Naive thymus-derived CD8-positive, alpha-beta T cell (primary cell): ENCODE measurements around the gene RAP2C. TPM values are rescaled to one million over a fixed set of nuclear protein-coding genes. Genes with fewer than 3 reads are reported as not detected.

Source experiments
- ATAC-seq, 2 donors: fragments of 150-1000 bp; cut with Tn5 transposase in 1 of 2; sonication (Bioruptor Pico), chemical (Tn5 transposase) in 1 of 2; 1 replicate in 1 of 2; 2 replicates in 1 of 2; pipeline ENCODE4 v1.10.0; 2021; ENCODE audit warnings: mild to moderate bottlenecking in 2 of 2, moderate library complexity in 2 of 2
- POLR2A ChIA-PET: fragments of 350-600 bp; sonication (Branson Sonifier 250); formaldehyde crosslinking; loops from one replicate; lab custom pipeline; 2021; ENCODE audit warnings: antibody characterized with exemption; lab: Charles Lee
- DNase-seq, 10 donors: peaks; one replicate each; pipeline versions ENCODE4 v3.0.0 to v3.0.0-alpha.2; 2020 to 2022
- H3K27ac Mint-ChIP-seq, 10 donors: one replicate each; pipeline ENCODE4 v1.8.0; 2020 to 2022; ENCODE audit warnings: mild to moderate bottlenecking in 10 of 10, mixed read lengths in 10 of 10, moderate library complexity in 4 of 10, inconsistent platforms in 1 of 10
- H3K27me3 Mint-ChIP-seq, 5 donors: one replicate each; pipeline ENCODE4 v1.8.0; 2021 to 2022; ENCODE audit warnings: mixed read lengths in 5 of 5
- H3K36me3 Mint-ChIP-seq, 3 donors: one replicate each; pipeline ENCODE4 v1.8.0; 2020 to 2022; ENCODE audit warnings: mixed read lengths in 3 of 3, mild to moderate bottlenecking in 2 of 3, inconsistent platforms in 1 of 3
- H3K4me1 Mint-ChIP-seq, 4 donors: one replicate each; pipeline ENCODE4 v1.8.0; 2021 to 2022; ENCODE audit warnings: mixed read lengths in 4 of 4
- H3K4me3 Mint-ChIP-seq, 10 donors: one replicate each; pipeline ENCODE4 v1.8.0; 2020 to 2022; ENCODE audit warnings: mild to moderate bottlenecking in 10 of 10, mixed read lengths in 10 of 10, moderate library complexity in 6 of 10, inconsistent platforms in 1 of 10
- H3K9me3 Mint-ChIP-seq, 9 donors: one replicate each; pipeline ENCODE4 v1.8.0; 2020 to 2022; ENCODE audit warnings: mixed read lengths in 9 of 9, mild to moderate bottlenecking in 3 of 9, inconsistent platforms in 1 of 9, moderate library complexity in 1 of 9
- polyA plus RNA-seq, 3 donors: library from polyadenylated mRNA; unstranded; fragments of 300-500 nt; fragmentation: Illumina TruSeq; gene quantifications; one replicate each; pipeline ENCODE4 v1.2.3, GENCODE V29; 2021
- total RNA-seq, 8 experiments: library from RNA in 2 of 8; stranded (reverse) in 2 of 8; gene quantifications; one replicate each; pipeline ENCODE4 v1.2.3 and lab custom pipeline; 2021 to 2026

Gene RAP2C
- 10 to 100 TPM; 29.0 to 29.5 TPM for total RNA-seq
- 10 to 100 TPM; 12.3 to 23.9 (median 15.1) TPM for polyA plus RNA-seq
- total RNA-seq (lab: John Stamatoyannopoulos, UW): 49.7 to 75.3 (median 62.5) reads per million in 6 experiments

- H3K4me1 Mint-ChIP-seq: peaks cover 9 to 30% (median 21%) of the 10 kb centered on the region in 4 donors
- H3K27ac Mint-ChIP-seq: peak within 1 kb of the TSS; percentile 81 to 99 (median 94)
- DNase-seq (peak in 9 of 10 donors; percentile 20 to 78 (median 40)), ATAC-seq (peak in 1 of 2 donors; percentile 26)
- H3K4me3 Mint-ChIP-seq: peak within 1 kb of the TSS; percentile 84 to 96 (median 92)
- peaks cover 0 to 2% (median 0%) of the 10 kb centered on the region in 9 donors for H3K9me3 Mint-ChIP-seq
- POLR2A ChIA-PET: interaction anchor here (1.3 kb wide), 1 partner anchor 127 kb away, joined by 5 read pairs; no protein-coding TSS in a partner anchor
- no peaks in the 10 kb centered on the region for H3K27me3 Mint-ChIP-seq
- peaks cover 0 to 5% (median 0%) of the 10 kb centered on the region in 3 donors for H3K36me3 Mint-ChIP-seq
These were observed at the start of gene RAP2C for GRCh38 chrX:132219343-132219768. Gene RAP2C (minus strand): TSS chrX:132219447. CDS start chrX:132217268, 2,179 bp downstream.

- peaks cover 0 to 4% (median 2%) of the 10 kb centered on the region in 3 donors for H3K36me3 Mint-ChIP-seq
- H3K4me1 Mint-ChIP-seq: no peaks in the 10 kb centered on the region
- H3K4me3 Mint-ChIP-seq: no peak overlapping the region
- H3K9me3 Mint-ChIP-seq: no peaks in the 10 kb centered on the region
- no peak for DNase-seq
- no peaks in the 10 kb centered on the region for H3K27me3 Mint-ChIP-seq
- ATAC-seq: no peak
- no peak overlapping the region for H3K27ac Mint-ChIP-seq
- POLR2A ChIA-PET: no interaction called here
These were observed 48.1 kb upstream of the RAP2C start for GRCh38 chrX:132267392-132267791.

- POLR2A ChIA-PET: no interaction called here
- H3K27ac Mint-ChIP-seq: no peak overlapping the region
- no peaks in the 10 kb centered on the region for H3K4me1 Mint-ChIP-seq
- no peaks in the 10 kb centered on the region for H3K27me3 Mint-ChIP-seq
- DNase-seq (no peak), ATAC-seq (no peak)
- no peaks in the 10 kb centered on the region for H3K9me3 Mint-ChIP-seq
- peaks cover 0 to 4% (median 2%) of the 10 kb centered on the region in 3 donors for H3K36me3 Mint-ChIP-seq
- H3K4me3 Mint-ChIP-seq: no peak overlapping the region
These were observed 47.5 kb upstream of the RAP2C start for GRCh38 chrX:132266583-132267355.

- Mint-ChIP-seq H3K4me1 (no peaks in the 10 kb centered on the region), H3K4me3 (no peak overlapping the region), H3K27ac (no peak overlapping the region), H3K36me3 (peaks cover 0 to 11% (median 0%) of the 10 kb centered on the region in 3 donors), H3K27me3 (no peaks in the 10 kb centered on the region), H3K9me3 (peaks cover 0 to 2% (median 0%) of the 10 kb centered on the region in 9 donors)
- no peak for ATAC-seq
- no peak for DNase-seq
- POLR2A ChIA-PET: no interaction called here
These were observed 43.9 kb upstream of the RAP2C start for GRCh38 chrX:132263127-132263526.

GRCh38 chrX:132258509-132258908 lies 39.3 kb upstream of the RAP2C start:
- no peak overlapping the region for H3K4me3 Mint-ChIP-seq
- POLR2A ChIA-PET: no interaction called here
- ATAC-seq (no peak), DNase-seq (no peak)
- no peak overlapping the region for H3K27ac Mint-ChIP-seq
- H3K4me1 Mint-ChIP-seq: no peaks in the 10 kb centered on the region
- peaks cover 0 to 2% (median 0%) of the 10 kb centered on the region in 9 donors for H3K9me3 Mint-ChIP-seq
- no peaks in the 10 kb centered on the region for H3K27me3 Mint-ChIP-seq
- H3K36me3 Mint-ChIP-seq: peaks cover 0 to 10% (median 0%) of the 10 kb centered on the region in 3 donors

- no peak overlapping the region for H3K27ac Mint-ChIP-seq
- peaks cover 0 to 14% (median 0%) of the 10 kb centered on the region in 3 donors for H3K36me3 Mint-ChIP-seq
- H3K27me3 Mint-ChIP-seq: no peaks in the 10 kb centered on the region
- ATAC-seq (no peak), DNase-seq (no peak)
- H3K4me3 Mint-ChIP-seq: no peak overlapping the region
- H3K4me1 Mint-ChIP-seq: no peaks in the 10 kb centered on the region
- peaks cover 0 to 2% (median 0%) of the 10 kb centered on the region in 9 donors for H3K9me3 Mint-ChIP-seq
- POLR2A ChIA-PET: no interaction called here
These were observed 37.9 kb upstream of the RAP2C start for GRCh38 chrX:132257116-132257515.

GRCh38 chrX:132236121-132236520 lies 16.9 kb upstream of the RAP2C start:
- Mint-ChIP-seq H3K27ac (no peak overlapping the region), H3K4me3 (no peak overlapping the region), H3K36me3 (peaks cover 0 to 6% (median 4%) of the 10 kb centered on the region in 3 donors), H3K4me1 (peaks cover 4 to 11% (median 8%) of the 10 kb centered on the region in 4 donors), H3K9me3 (no peaks in the 10 kb centered on the region), H3K27me3 (no peaks in the 10 kb centered on the region)
- DNase-seq: no peak
- POLR2A ChIA-PET: no interaction called here
- ATAC-seq: no peak

GRCh38 chrX:132235488-132235887 lies 16.2 kb upstream of the RAP2C start:
- peaks cover 4 to 11% (median 8%) of the 10 kb centered on the region in 4 donors for H3K4me1 Mint-ChIP-seq
- no peak for ATAC-seq
- no peaks in the 10 kb centered on the region for H3K27me3 Mint-ChIP-seq
- H3K36me3 Mint-ChIP-seq: peaks cover 0 to 2% (median under 1%) of the 10 kb centered on the region in 3 donors
- no peak for DNase-seq
- H3K27ac Mint-ChIP-seq: no peak overlapping the region
- H3K4me3 Mint-ChIP-seq: no peak overlapping the region
- no peaks in the 10 kb centered on the region for H3K9me3 Mint-ChIP-seq
- POLR2A ChIA-PET: no interaction called here

- H3K27ac Mint-ChIP-seq: no peak overlapping the region
- DNase-seq (no peak), ATAC-seq (no peak)
- H3K4me3 Mint-ChIP-seq: no peak overlapping the region
- POLR2A ChIA-PET: no interaction called here
- peaks cover 0 to 2% (median 0%) of the 10 kb centered on the region in 3 donors for H3K36me3 Mint-ChIP-seq
- H3K9me3 Mint-ChIP-seq: no peaks in the 10 kb centered on the region
- no peaks in the 10 kb centered on the region for H3K27me3 Mint-ChIP-seq
- H3K4me1 Mint-ChIP-seq: peaks cover 12 to 20% (median 15%) of the 10 kb centered on the region in 4 donors
These were observed 12.3 kb upstream of the RAP2C start for GRCh38 chrX:132231587-132231986.

GRCh38 chrX:132227383-132228112 lies 8.3 kb upstream of the RAP2C start:
- POLR2A ChIA-PET: no interaction called here
- Mint-ChIP-seq H3K36me3 (no peaks in the 10 kb centered on the region), H3K4me3 (no peak overlapping the region)

GRCh38 chrX:132226169-132226568 lies 6.9 kb upstream of the RAP2C start:
- POLR2A ChIA-PET: no interaction called here
- H3K4me3 Mint-ChIP-seq: no peak overlapping the region
- DNase-seq: peak in 2 of 10 donors; percentile 6 to 8
- H3K27me3 Mint-ChIP-seq: no peaks in the 10 kb centered on the region
- no peak overlapping the region for H3K27ac Mint-ChIP-seq
- peaks cover 5 to 12% (median 9%) of the 10 kb centered on the region in 4 donors for H3K4me1 Mint-ChIP-seq
- no peak for ATAC-seq
- H3K36me3 Mint-ChIP-seq: no peaks in the 10 kb centered on the region
- no peaks in the 10 kb centered on the region for H3K9me3 Mint-ChIP-seq

More at GRCh38 chrX:132227383-132228112, 8.3 kb upstream of the RAP2C start:
- DNase-seq (no peak), ATAC-seq (no peak)
- Mint-ChIP-seq H3K27me3 (no peaks in the 10 kb centered on the region), H3K27ac (peak overlapping the region in 1 of 10 donors; percentile 13), H3K9me3 (no peaks in the 10 kb centered on the region), H3K4me1 (peaks cover 7 to 12% (median 10%) of the 10 kb centered on the region in 4 donors)

- POLR2A ChIA-PET: interaction anchor here (1.2 to 1.6 kb wide), 3 partner anchors 126 to 196 kb away, joined by 3 to 5 read pairs (median 5); partner anchors contain the start of gene STK26
- Mint-ChIP-seq H3K9me3 (peaks cover 0 to 2% (median 0%) of the 10 kb centered on the region in 9 donors), H3K27ac (peak overlapping the region; percentile 81 to 99 (median 94)), H3K4me1 (peaks cover 12 to 39% (median 27%) of the 10 kb centered on the region in 4 donors), H3K36me3 (peaks cover 0 to 14% (median 0%) of the 10 kb centered on the region in 3 donors), H3K27me3 (no peaks in the 10 kb centered on the region), H3K4me3 (peak overlapping the region; percentile 84 to 96 (median 92))
- ATAC-seq: peak; percentile 56
- DNase-seq: peak; percentile 59 to 91 (median 78)
These were observed 991 bp downstream of the RAP2C start for GRCh38 chrX:132218100-132218812.
